Adrenal gland (tissue), 5 donors: ENCODE measurements around the gene PEA15.

Experiments
- CTCF ChIP-seq, 6 experiments: fragments of 450-650 bp in 4 of 6; fragments of 200-600 bp in 2 of 6; sonication (generic) in 1 of 6; IDR thresholded peaks; 1 replicate in 5 of 6; 2 replicates in 1 of 6; pipeline versions ENCODE4 v1.5.1 to v1.8.0; 2016 to 2021; ENCODE audit warnings: antibody characterized with exemption in 6 of 6, mild to moderate bottlenecking in 2 of 6, moderate library complexity in 1 of 6
- POLR2A ChIP-seq, 2 donors: fragments of 450-650 bp; IDR thresholded peaks; one replicate each; pipeline ENCODE4 v1.6.1; 2017; ENCODE audit warnings: antibody characterized with exemption in 2 of 2, mild to moderate bottlenecking in 2 of 2, moderate library complexity in 1 of 2
- donor health status: DM: no; HTN: no; CAD: no.

DNA sequence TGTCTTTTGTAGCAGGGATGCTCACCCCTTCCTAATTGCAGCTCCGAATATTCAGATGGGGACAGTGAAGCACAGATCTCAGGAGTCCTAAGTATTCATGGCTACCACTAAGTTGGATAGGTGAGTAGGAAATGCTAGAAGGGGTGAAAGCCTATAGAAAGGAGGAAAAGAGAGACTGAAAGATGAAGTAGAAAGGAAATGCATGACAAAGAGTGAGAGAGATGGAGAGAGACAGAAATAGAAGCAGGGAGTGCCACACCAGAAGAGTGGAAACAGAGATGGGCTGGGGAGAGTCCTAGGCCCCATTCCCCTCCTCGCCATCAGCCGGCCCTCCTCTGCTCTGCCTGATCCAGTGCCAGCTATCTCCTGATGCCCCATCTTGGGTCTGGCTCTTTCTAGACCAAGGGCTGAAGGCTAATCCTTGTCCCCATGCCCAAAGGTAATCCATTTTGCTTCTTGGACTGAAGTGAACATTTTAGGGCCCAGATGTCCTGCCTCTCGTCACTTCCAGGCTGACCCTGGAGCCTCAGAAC lies 2.0 kb downstream of the PEA15 start:
- TF ChIP-seq CTCF (IDR thresholded peaks at IDR 0.05) = no peak
- no peak for TF ChIP-seq POLR2A (IDR thresholded peaks at IDR 0.05)
